Suppressor macrophage treated with lipopolysaccharide for 4 hours (primary cell): ENCODE data around the gene METAP1.
"Not testable (repeated sequence)": the region's sequence is repeated elsewhere in the genome, so short reads cannot be mapped to it uniquely, and the experiment has no call there.

Experiments used
- DNase-seq: peaks from one replicate; pipeline ENCODE4 v3.0.0-alpha.2; 2020

The METAP1 gene

DNA sequence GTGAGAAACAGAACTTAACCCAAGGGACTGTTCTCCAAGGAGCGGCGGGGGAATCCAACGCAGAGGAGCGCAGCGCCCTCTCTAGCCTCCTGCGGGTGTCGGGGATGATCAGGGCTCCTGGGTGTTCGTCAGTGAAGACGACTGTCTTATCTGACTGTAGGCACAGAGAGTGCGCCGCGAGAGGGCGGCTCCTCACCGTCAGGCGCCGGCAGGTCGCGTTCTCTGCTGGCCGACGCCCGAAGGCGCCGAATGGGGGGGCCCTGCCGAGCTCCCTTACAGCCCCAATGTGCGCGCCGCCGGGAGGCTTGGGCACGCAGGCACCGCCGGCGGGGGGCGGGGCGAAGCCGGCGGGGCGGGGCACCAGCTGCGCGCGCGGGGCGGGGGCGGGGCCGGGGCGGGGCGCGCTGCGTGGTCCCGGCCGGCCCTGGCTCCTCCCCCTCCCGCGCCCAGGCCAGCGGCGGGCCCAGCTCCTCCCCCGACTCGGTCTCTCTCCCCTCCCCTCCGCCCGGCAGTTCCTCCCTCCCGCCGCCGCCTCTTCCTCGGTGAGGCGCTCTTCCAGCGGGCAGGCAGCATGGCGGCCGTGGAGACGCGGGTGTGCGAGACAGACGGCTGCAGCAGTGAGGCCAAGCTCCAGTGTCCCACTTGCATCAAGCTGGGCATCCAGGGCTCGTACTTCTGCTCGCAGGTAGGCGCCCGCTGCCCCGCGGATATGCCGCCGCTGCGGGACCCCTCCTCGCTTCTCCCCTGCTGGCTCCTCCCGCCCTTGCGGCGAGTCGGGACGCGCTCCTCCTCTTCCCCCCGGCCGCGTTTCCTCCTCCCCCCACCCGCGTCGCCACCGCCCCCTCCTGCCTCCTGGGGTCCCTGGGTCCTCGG, at the start of gene METAP1:
Gene METAP1 (plus strand): TSS at position 539 of the 873 bp plus-strand sequence. CDS start 33 bp downstream, at position 572.
- DNase-seq, result peak; percentile 98

- DNase-seq, result no peak
Measured at GRCh38 chr4:98946359-98946758, 49.2 kb upstream of the METAP1 start.

GRCh38 chr4:98950925-98951324, 44.6 kb upstream of the METAP1 start:
- no peak for DNase-seq

GRCh38 chr4:98951710-98952109, 43.8 kb upstream of the METAP1 start:
- DNase-seq, result no peak

DNA sequence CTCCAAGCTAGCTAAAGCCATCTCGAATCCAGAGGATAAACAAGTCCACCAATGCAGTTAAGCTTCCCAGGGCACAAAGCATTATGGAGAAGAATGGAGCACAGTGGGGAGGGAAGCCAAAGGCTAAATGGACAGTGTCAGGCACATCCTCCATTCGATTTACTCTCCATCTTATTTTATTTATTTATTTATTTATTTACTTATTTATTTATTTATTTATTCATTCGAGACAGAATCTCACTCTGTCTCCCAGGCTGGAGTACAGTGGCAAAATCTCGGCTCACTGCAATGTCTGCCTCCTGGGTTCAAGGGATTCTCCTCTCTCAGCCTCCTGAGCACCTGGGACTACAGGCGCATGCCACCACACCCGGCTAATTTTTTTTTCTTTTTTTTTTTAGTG, 40.3 kb upstream of the METAP1 start:
- DNase-seq, result no peak

GRCh38 chr4:98958065-98958464, 37.5 kb upstream of the METAP1 start:
- no peak for DNase-seq

DNA sequence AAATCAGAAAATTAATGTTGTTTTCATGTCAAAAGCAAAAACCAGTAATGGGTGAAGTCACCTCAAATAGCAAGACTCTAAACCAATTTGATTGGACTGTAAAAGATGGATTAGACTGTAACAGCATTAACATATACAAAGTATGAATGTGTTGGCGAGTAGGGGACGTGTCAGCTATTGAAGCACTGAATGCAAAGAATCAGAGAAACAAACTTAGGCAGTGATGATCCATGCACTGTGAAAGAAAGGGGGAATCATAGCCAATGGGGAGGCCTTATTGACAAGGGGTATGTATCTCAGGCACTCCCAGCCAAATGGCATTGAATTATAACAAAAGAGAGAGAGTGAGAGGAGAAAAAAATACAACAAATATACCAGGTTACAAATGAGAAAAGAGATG, 36.1 kb upstream of the METAP1 start:
- DNase-seq, result no peak

DNA sequence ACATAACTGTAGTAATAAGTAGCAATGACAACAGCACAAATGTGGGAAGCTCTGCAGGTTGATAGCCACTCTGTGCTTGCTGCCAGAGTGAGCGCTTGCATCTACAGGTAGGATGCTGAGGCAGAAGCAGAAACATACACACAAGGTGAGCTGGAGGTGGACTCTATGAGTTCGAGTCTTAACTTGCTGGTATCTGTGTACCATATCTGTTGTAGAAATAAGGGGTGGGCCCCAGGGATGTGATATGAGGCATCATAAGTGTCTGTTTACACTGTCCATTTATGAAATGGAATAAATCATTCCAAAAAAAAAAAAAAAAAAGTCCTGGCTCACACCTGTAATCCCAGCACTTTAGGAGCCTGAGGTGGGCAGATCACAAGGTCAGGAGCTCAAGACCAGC, 33.8 kb upstream of the METAP1 start:
- DNase-seq, result no peak

DNA sequence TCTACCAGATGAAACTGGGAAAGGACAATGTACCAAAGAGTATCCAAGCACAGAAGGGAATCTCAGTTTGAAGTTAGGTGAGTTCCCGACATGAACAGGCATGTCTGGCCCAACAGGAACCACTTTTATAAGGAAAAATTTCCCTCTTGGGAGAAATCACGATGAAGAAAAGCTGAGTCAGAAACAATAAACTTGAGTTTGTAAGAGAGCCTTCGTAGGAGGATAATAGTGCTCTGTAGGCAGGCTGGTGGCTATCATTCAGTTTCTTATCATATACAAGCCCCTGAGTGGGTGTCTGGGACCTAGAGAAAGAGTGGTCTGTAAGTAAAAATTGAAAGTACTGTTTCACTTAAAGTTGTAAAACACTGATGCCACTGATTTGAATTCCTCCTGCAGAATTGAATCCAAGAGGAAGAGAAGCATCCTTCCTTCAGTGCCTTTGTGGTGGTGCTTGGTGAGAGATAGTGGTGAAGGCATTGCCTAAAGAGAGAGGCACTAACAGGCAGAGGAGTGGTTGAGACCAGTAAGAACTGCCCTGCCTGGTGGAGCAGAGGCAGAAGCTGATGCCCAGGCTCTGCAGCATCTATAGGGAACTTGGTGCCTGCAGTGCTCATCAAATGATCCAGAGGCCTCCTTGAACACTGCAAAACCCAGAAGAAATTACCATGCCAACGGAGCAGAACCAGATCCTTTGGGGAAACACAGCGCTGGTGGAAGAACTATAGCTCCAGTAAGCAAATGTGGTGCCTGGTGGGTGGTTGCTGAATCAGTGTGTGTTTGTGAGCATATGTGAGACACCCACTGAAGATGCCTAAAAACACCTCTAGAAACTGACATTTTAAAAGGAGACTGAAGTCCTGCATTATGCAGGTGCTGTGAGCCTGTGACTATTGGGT, 31.7 kb upstream of the METAP1 start:
- DNase-seq, result no peak

GRCh38 chr4:98966926-98967325, 28.6 kb upstream of the METAP1 start:
- no peak for DNase-seq

GRCh38 chr4:98967786-98968329, 27.7 kb upstream of the METAP1 start:
- no peak for DNase-seq

GRCh38 chr4:98969878-98970785, 25.4 kb upstream of the METAP1 start:
- DNase-seq, result peak; percentile 9

GRCh38 chr4:98976716-98977115, 18.8 kb upstream of the METAP1 start:
- no peak for DNase-seq

DNA sequence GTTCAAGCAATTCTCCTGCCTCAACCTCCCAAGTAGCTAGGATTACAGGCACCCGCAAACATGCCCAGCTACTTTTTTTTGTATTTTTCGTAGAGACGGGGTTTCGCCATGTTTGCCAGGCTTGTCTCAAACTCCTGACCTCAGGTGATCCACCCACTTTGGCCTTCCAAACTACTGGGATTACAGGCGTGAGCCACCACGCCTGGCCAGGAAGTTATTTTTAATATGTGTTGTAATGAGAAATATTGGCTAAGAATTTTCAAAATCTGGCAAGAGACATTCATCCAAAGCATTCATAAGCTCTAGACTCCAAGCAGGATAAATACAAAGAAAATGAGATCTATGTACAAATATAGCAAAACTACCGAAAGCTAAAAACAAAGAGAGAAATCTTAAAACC, 18.0 kb upstream of the METAP1 start:
- no peak for DNase-seq

GRCh38 chr4:98987720-98988119, 7.8 kb upstream of the METAP1 start:
- DNase-seq, result no peak

GRCh38 chr4:98992835-98993234, 2.7 kb upstream of the METAP1 start:
- not testable (repeated sequence) for DNase-seq

DNA sequence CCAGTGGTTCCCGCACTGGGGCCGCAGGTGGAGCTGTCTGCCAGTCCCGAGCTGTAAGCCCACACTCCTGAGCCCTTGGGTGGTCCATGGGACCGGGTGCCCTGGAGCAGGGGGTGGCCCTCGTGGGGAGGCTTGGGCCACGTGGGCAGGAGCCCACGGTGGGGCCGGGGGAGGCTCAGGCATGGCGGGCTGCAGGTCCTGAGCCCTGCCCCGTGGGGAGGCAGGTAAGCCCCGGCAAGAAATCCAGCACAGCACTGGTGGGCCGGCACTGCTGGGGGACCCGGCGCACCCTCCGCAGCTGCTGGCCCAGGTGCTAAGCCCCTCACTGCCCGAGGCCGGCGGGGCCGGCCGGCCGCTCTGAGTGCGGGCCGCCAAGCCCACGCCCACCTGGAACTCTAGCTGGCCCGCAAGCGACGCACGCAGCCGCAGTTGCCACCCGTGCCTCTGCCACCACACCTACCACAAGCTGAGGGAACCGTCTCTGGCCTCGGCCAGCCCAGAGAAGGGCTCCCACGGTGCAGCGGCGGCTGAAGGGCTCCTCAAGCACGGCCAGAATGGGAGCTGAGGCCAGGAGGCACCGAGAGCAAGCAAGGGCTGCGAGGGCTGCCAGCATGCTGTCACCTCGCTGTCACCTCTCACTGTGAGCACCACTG, 2.0 kb upstream of the METAP1 start:
- DNase-seq, result no peak

DNA sequence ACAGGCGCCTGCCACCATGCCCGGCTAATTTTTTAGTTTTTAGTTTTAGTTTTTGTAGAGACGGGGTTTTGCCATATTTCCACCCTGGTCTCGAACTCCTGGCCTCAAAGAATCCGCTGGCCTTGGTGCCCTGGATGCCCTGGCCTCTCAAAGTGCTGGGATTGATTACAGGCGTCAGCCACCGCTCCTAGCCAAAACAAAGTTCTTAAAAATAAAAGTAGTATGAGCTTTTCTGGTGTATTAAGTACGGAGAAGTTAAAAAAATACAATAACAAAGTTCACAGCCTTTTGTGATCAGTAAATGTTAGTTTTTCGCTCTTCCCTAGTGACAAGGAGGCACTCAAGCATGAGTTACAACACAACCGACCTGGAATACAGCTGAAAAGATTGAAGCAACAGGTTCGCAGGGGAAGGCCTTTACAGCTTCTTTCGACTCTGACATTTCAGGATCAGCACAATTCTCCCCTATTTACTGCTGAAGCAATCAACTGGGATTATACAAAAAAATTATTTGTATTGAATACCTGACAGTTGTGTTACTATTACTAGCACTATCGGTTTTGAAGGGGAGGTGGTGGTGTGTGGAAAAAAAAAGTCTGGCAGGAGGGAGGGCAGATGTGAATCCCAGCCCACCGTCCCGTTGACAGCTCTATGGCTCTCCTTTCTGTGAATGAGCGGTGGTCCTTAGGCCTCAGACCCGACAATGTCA, 893 bp upstream of the METAP1 start:
- no peak for DNase-seq

GRCh38 chr4:98996056-98996764, 689 bp downstream of the METAP1 start:
- peak; percentile 15 for DNase-seq

GRCh38 chr4:98996765-98997068, 1.2 kb downstream of the METAP1 start:
- no peak for DNase-seq

- no peak for DNase-seq
Measured at GRCh38 chr4:98997166-98997565, 1.6 kb downstream of the METAP1 start.
